Measurements from ENCODE around the gene TUBGCP3. TPM values are rescaled to one million over a fixed set of nuclear protein-coding genes. Genes with fewer than 3 reads are reported as not detected.

Gene TUBGCP3
- total and polyA plus RNA-seq, 9 of the 15 experiments (the other 6 are each of a cell fraction or from before 2014, with no cell fraction given), result 3.0 to 24.8 (median 15.2) TPM

- peaks cover 9% of the 10 kb centered on the region; the same call in 1 of the 3 replicates for H3K36me3 ChIP-seq (ENCODE audit: control insufficient read depth, insufficient read depth, low read length)
- FAIRE-seq (no peak), DNase-seq (ENCODE audit: extremely low read depth in 1 of 4, low spot score in 3 of 4) (no peak), ATAC-seq (no peak)
- H2AFZ ChIP-seq (ENCODE audit: low read depth, low read length), result no peak overlapping the region
- H3K9me1 ChIP-seq (ENCODE audit: control insufficient read depth, insufficient read depth, low read length), result peaks cover 2% of the 10 kb centered on the region
- ChIA-PET POLR2A (interaction anchor here (1.0 to 1.1 kb wide), 2 partner anchors 15 to 31 kb away, joined by 3 to 5 read pairs; partner anchors contain the start of gene TUBGCP3), CTCF (ENCODE audit: low intra/inter-chr PET ratio) (no interaction called here)
- BruUV-seq (replicated peaks), result no TSS peak
- peaks cover 16% of the 10 kb centered on the region for H4K20me1 ChIP-seq (replicated peaks; ENCODE audit: control insufficient read depth, insufficient read depth, low read length)
- no peaks in the 10 kb centered on the region for H3K9me3 ChIP-seq (replicated peaks; ENCODE audit: control insufficient read depth, insufficient read depth, low read depth, low read length)
- intact Hi-C loops (cut with micrococcal nuclease) (no loop called here), in situ Hi-C loops (cut with MboI) (no loop called here)
- 80% methylated on average over 2 of the region's 2 CpGs for WGBS (ENCODE audit: insufficient coverage, low coverage, missing lambda C conversion rate)
- H3K79me2 ChIP-seq (ENCODE audit: control insufficient read depth, insufficient read depth, low read length), result peaks cover 88% of the 10 kb centered on the region
- no peak overlapping the region for H3K27ac ChIP-seq (ENCODE audit: extremely low read depth, low read depth, low read length)
- TF ChIP-seq ZFP91 (CRISPR knock-in tag; IDR thresholded peaks at IDR 0.05) (no peak), RUNX1 (IDR thresholded peaks at IDR 0.05; ENCODE audit: low read depth) (no peak), MAFF (IDR thresholded peaks at IDR 0.05; ENCODE audit: low read length) (no peak), ETV1 (tag; conservative IDR thresholded peaks at IDR 0.05; ENCODE audit: low read depth) (no peak), NCOA4 (IDR thresholded peaks at IDR 0.05; ENCODE audit: partially characterized antibody) (no peak)
- H3K4me2 ChIP-seq (ENCODE audit: insufficient read depth, low read length), result no peak overlapping the region
- H3K4me1 ChIP-seq (replicated peaks in 1 of 2; ENCODE audit: control insufficient read depth in 2 of 2, insufficient read depth in 2 of 2, low read length in 2 of 2), result peaks cover 3 to 15% of the 10 kb centered on the region in 2 experiments; a peak in 3 of 5 replicates
- H3K9ac ChIP-seq (ENCODE audit: insufficient read depth in 1 of 2, low read depth in 2 of 2, low read length in 2 of 2), result no peak overlapping the region
- no peak overlapping the region for H3K4me3 ChIP-seq
- no peaks in the 10 kb centered on the region for H3K27me3 ChIP-seq (ENCODE audit: control insufficient read depth in 2 of 2, insufficient read depth in 2 of 2, low read length in 2 of 2)
Observed at GRCh38 chr13:112573710-112574109, 14.2 kb downstream of the TUBGCP3 start.
